Neural cell (in vitro differentiated cells): ENCODE results near the gene SNRNP27. TPM values are rescaled to one million over a fixed set of nuclear protein-coding genes. Genes with fewer than 3 reads are reported as not detected.

Experiments used
- H2AFZ ChIP-seq: fragments of 200-600, 300-800 bp; sonication (generic), shearing (Covaris generic); 2 replicates; pipeline ENCODE4 v1.6.0; 2014; ENCODE audit warnings: low read depth, mild to moderate bottlenecking, antibody characterized with exemption, low read length, moderate library complexity
- H3F3A ChIP-seq: fragments of 200-600 bp; shearing (Covaris generic); 2 replicates; pipeline ENCODE4 v1.6.1; 2016; ENCODE audit warnings: mild to moderate bottlenecking, moderate library complexity, mixed read lengths, antibody characterized with exemption, low read length; ENCODE audit not compliant: insufficient read depth, poor library complexity, severe bottlenecking
- H3K27ac ChIP-seq: fragments of 200-600, 300-800 bp; sonication (generic), shearing (Covaris generic); 2 replicates; pipeline ENCODE4 v1.5.1; 2014; ENCODE audit warnings: mild to moderate bottlenecking, low read length, moderate library complexity
- H3K27me3 ChIP-seq: fragments of 300-800, 200-600 bp; sonication (generic), shearing (Covaris generic); 2 replicates; pipeline ENCODE4 v1.6.0; 2014; ENCODE audit warnings: mild to moderate bottlenecking, low read depth, low read length, moderate library complexity; ENCODE audit not compliant: insufficient read depth
- H3K36me3 ChIP-seq: fragments of 300-800, 200-600 bp; sonication (generic), shearing (Covaris generic); 2 replicates; pipeline ENCODE4 v1.5.1; 2014; ENCODE audit warnings: mild to moderate bottlenecking, antibody characterized with exemption, low read length, moderate library complexity; ENCODE audit not compliant: insufficient read depth
- H3K4me2 ChIP-seq: fragments of 300-800, 200-600 bp; sonication (generic), shearing (Covaris generic); 2 replicates; pipeline ENCODE4 v1.6.0; 2014; ENCODE audit warnings: mild to moderate bottlenecking, low read length
- H3K4me3 ChIP-seq: fragments of 300-800, 200-600 bp; sonication (generic), shearing (Covaris generic); 2 replicates; pipeline ENCODE4 v1.5.1; 2014; ENCODE audit warnings: mild to moderate bottlenecking, low read length, moderate library complexity
- H3K79me2 ChIP-seq: fragments of 200-600 bp; shearing (Covaris generic); replicated peaks from 2 replicates; pipeline ENCODE4 v1.6.0; 2014; ENCODE audit warnings: mild to moderate bottlenecking, low read length, moderate library complexity; ENCODE audit not compliant: insufficient read depth
- H3K9ac ChIP-seq: fragments of 300-800, 200-600 bp; sonication (generic), shearing (Covaris generic); 2 replicates; pipeline ENCODE4 v1.6.1; 2016; ENCODE audit warnings: mild to moderate bottlenecking, low read length, mixed read lengths
- H3K9me2 ChIP-seq: fragments of 200-600 bp; shearing (Covaris generic); 2 replicates; pipeline ENCODE4 v1.6.1; 2016; ENCODE audit warnings: mild to moderate bottlenecking, low read length, mixed read lengths; ENCODE audit not compliant: insufficient read depth
- H3K9me3 ChIP-seq: fragments of 200-600, 300-800 bp; sonication (generic), shearing (Covaris generic); 2 replicates; pipeline ENCODE4 v1.6.1; 2016; ENCODE audit warnings: mild to moderate bottlenecking, mixed run types, low read length, moderate library complexity, mixed read lengths
- H4K20me1 ChIP-seq: fragments of 200-600 bp; shearing (Covaris generic); 2 replicates; pipeline ENCODE4 v1.6.1; 2016; ENCODE audit warnings: mild to moderate bottlenecking, mixed run types; ENCODE audit not compliant: insufficient read depth
- EP300 ChIP-seq: fragments of 450-650 bp; conservative IDR thresholded peaks from 2 replicates; pipeline ENCODE4 v1.6.1; 2014; ENCODE audit warnings: antibody characterized with exemption, mild to moderate bottlenecking, moderate library complexity; ENCODE audit not compliant: poor library complexity, severe bottlenecking
- POLR2AphosphoS5 ChIP-seq: IDR thresholded peaks from 2 replicates; pipeline ENCODE4 v1.6.1; 2012
- SMC3 ChIP-seq: fragments of 450-650 bp; conservative IDR thresholded peaks from 2 replicates; pipeline ENCODE4 v1.6.1; 2014; ENCODE audit warnings: antibody characterized with exemption, mild to moderate bottlenecking, moderate library complexity; ENCODE audit not compliant: poor library complexity
- polyA plus RNA-seq: library from polyadenylated mRNA; depleted of rRNA; stranded (reverse); fragments of >200 nt; gene quantifications from 2 replicates; pipeline ENCODE4 v1.2.3, GENCODE V29; 2014
- TF ChIP-seq, protein P1 (sequence below): IDR thresholded peaks from 2 replicates; pipeline ENCODE4 v1.6.1; 2012; ENCODE audit warnings: borderline replicate concordance
- TF ChIP-seq, protein P2 (sequence below): fragments of 450-650 bp; IDR thresholded peaks from 2 replicates; pipeline ENCODE4 v1.5.1; 2014; ENCODE audit warnings: antibody characterized with exemption, mild to moderate bottlenecking, moderate library complexity; ENCODE audit not compliant: poor library complexity, severe bottlenecking

The SNRNP27 gene
- polyA plus RNA-seq, 1 donor from 2014 or later, result 90.7 TPM

DNA sequence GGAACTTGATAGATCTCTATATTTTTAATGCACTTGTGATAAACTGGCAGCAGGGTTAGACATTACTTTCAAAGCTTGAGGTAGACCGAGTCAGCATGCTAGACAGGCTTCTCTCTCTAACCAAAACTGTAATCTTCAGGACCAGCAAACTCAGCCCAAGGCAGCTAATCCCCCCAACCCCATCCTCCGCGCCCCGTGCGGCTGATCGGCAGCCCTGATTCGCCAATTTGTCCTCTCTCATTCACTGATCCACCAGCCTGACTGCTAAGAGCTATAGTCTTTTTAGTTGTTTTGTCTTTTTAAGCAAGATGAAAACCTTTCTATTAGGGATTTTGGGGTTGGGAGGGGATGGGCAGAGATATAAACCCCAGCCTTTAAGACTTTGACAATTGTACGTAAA lies 46.9 kb downstream of the SNRNP27 start (continued):
- TF ChIP-seq, protein P1, sequence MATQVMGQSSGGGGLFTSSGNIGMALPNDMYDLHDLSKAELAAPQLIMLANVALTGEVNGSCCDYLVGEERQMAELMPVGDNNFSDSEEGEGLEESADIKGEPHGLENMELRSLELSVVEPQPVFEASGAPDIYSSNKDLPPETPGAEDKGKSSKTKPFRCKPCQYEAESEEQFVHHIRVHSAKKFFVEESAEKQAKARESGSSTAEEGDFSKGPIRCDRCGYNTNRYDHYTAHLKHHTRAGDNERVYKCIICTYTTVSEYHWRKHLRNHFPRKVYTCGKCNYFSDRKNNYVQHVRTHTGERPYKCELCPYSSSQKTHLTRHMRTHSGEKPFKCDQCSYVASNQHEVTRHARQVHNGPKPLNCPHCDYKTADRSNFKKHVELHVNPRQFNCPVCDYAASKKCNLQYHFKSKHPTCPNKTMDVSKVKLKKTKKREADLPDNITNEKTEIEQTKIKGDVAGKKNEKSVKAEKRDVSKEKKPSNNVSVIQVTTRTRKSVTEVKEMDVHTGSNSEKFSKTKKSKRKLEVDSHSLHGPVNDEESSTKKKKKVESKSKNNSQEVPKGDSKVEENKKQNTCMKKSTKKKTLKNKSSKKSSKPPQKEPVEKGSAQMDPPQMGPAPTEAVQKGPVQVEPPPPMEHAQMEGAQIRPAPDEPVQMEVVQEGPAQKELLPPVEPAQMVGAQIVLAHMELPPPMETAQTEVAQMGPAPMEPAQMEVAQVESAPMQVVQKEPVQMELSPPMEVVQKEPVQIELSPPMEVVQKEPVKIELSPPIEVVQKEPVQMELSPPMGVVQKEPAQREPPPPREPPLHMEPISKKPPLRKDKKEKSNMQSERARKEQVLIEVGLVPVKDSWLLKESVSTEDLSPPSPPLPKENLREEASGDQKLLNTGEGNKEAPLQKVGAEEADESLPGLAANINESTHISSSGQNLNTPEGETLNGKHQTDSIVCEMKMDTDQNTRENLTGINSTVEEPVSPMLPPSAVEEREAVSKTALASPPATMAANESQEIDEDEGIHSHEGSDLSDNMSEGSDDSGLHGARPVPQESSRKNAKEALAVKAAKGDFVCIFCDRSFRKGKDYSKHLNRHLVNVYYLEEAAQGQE, result no peak
- TF ChIP-seq POLR2AphosphoS5, result no peak

GRCh38 chr2:69943000-69943842 lies 49.5 kb downstream of the SNRNP27 start:
- H3K4me3 ChIP-seq, result no peak overlapping the region
- H3F3A ChIP-seq, result no peaks in the 10 kb centered on the region
- no peaks in the 10 kb centered on the region for H3K79me2 ChIP-seq
- H3K4me2 ChIP-seq, result no peak overlapping the region
- H3K27me3 ChIP-seq, result no peaks in the 10 kb centered on the region
- H4K20me1 ChIP-seq, result no peaks in the 10 kb centered on the region
- peaks cover 6% of the 10 kb centered on the region for H3K36me3 ChIP-seq
- H2AFZ ChIP-seq, result no peak overlapping the region
- H3K9me3 ChIP-seq, result no peaks in the 10 kb centered on the region
- no peaks in the 10 kb centered on the region for H3K9me2 ChIP-seq
- no peak overlapping the region for H3K27ac ChIP-seq
- H3K9ac ChIP-seq, result no peak overlapping the region
- TF ChIP-seq POLR2AphosphoS5 (no peak), SMC3 (no peak), EP300 (no peak)
- TF ChIP-seq, protein P2, sequence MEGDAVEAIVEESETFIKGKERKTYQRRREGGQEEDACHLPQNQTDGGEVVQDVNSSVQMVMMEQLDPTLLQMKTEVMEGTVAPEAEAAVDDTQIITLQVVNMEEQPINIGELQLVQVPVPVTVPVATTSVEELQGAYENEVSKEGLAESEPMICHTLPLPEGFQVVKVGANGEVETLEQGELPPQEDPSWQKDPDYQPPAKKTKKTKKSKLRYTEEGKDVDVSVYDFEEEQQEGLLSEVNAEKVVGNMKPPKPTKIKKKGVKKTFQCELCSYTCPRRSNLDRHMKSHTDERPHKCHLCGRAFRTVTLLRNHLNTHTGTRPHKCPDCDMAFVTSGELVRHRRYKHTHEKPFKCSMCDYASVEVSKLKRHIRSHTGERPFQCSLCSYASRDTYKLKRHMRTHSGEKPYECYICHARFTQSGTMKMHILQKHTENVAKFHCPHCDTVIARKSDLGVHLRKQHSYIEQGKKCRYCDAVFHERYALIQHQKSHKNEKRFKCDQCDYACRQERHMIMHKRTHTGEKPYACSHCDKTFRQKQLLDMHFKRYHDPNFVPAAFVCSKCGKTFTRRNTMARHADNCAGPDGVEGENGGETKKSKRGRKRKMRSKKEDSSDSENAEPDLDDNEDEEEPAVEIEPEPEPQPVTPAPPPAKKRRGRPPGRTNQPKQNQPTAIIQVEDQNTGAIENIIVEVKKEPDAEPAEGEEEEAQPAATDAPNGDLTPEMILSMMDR, result no peak
- TF ChIP-seq, protein P1, result no peak
